GM18909 (cell line): ENCODE data around the gene DCHS1.
A peak's percentile ranks its signal among the peaks of the same experiment; 100 is the strongest.

Experiments
- ATAC-seq: cut with Tn5 transposase; IDR thresholded peaks from one replicate; pipeline ENCODE4 v1.9.1; 2021; ENCODE audit warnings: mild to moderate bottlenecking; ENCODE audit not compliant: unreplicated experiment, poor library complexity

Gene DCHS1

GRCh38 chr11:6673523-6674218 is 18.1 kb upstream of the DCHS1 start:
- no peak for ATAC-seq

DNA sequence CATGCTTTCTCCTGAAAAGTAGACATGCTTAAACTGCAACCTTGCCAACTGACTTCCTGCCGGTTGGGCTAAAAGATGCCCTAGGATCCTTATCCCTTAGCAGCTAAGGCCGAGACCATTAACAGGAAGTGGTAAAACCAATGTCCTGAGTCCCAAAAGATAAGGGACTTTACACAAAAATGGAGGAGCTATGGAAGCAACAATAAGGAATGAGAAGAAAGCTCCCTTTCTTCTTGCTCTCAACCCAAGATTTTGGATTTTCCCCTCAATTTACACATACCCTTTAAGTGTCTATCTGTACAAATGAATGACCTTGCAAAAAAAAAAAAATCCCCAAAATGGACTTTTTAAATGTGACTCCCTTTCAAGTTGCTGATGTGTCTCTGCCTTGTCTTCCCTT is 16.4 kb upstream of the DCHS1 start:
- no peak for ATAC-seq

DNA sequence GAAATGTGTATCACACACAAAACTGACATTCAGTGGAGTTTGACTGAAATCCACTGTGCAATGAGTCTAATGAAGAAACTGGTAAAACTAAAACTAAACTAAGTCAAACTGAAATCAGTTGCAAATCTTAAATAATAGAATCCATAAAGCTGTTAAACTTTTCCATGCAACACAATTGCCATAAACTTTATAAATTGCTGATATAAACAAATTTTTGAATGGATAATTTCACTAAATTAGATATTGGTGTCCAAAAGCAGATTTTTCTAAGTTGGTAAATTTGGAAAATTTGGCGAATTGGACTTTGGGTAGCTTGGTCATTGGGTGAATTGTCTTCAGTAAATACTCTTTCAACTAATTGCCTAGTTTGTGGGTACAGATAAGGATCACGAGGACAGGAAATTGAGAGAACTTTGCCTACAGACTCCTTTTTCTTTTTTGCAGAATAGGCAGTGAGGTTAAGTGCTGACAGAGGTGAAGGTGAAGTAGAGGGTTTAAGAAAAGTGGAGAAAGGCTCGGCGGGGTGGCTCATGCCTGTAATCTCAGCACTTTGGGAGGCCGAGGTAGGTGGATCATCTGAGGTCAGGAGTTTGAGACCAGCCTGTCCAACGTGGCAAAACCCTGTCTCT is 14.7 kb upstream of the DCHS1 start:
- no peak for ATAC-seq

- ATAC-seq = peak; percentile 71
Observed at GRCh38 chr11:6667733-6668374, 12.2 kb upstream of the DCHS1 start.

GRCh38 chr11:6666302-6667183 is 10.9 kb upstream of the DCHS1 start:
- no peak for ATAC-seq

- ATAC-seq = no peak
Observed at GRCh38 chr11:6664551-6664950, 8.9 kb upstream of the DCHS1 start.

- ATAC-seq = no peak
Observed at GRCh38 chr11:6663794-6664469, 8.3 kb upstream of the DCHS1 start.

DNA sequence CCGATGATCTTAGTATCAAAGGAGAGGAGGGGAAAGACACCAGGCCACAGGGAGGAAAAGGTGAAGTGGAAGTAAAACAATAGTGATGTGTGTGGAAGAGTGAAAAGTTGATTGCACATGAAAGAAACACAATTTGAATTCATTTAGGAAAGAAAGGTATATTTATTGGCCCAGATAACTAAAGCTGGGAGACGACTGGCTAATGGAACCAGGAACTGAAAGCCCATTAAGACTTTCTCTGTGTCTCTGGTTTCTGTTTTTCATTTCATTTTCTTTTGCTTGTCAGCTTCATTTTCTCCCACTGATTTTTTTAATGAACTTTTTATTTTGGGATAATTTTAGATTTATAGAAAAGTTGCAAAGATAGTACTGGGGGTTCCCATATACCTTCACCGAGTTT is 5.1 kb upstream of the DCHS1 start:
- ATAC-seq = no peak

GRCh38 chr11:6658647-6659046 is 3.0 kb upstream of the DCHS1 start:
- no peak for ATAC-seq

- no peak for ATAC-seq
Observed at GRCh38 chr11:6657346-6657745, 1.7 kb upstream of the DCHS1 start.

DNA sequence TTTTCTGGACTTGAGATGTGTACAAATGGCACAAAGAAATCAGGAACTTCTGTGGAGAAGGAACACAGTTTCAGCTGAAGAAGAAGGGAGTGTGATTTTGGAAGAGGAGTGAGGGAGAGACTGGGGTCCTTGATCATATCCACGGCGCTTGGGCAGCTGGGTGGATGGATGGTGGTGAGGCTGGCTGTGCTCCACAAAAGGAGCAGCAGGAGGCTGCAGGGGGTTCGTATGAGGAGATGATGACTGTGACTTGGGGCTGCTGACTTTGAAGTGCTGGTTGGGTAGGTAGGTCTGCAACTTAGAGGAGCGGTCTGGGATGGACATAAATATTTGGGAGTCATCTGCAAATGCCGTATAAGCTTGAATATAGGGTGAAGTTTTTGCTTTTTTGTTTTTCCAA is 1.3 kb upstream of the DCHS1 start:
- no peak for ATAC-seq

GRCh38 chr11:6656584-6656915 is 941 bp upstream of the DCHS1 start:
- no peak for ATAC-seq

DNA sequence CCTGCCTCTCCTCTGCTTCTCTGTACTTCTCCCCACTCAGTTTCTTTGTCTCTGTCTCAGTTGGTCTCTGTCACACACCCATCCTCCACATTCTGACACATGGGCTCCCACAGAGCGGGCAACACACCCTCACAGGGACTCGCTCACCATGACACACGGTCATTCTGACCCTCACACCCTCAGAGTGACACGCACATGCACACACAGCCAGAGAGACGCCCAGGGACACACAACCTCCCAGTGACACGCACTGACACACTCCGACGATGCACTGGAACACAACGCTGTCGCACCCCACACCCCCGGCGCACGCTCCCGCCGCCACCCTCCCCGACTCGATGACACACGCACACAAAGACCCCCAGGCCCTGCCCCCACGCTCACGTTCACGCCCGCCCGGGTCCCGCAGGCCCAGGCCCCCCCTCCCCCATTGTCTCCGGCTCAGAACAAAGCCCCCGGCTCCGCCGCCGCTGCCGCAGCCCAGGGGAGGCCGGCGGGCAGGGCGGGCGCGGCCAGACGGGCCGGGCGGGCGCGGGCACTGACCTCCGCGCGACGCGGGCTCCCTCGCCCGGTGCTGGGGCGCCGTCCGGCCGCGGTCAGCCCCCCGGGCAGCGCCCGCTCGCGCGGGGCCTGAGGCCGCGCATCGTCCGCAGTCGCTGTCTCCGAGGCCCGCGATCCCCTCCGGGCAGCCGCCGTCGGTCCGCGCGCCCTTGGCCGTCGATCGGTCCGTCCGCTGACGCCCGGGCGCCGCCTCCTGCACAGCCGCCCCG is 404 bp downstream of the DCHS1 start:
- ATAC-seq = no peak

DNA sequence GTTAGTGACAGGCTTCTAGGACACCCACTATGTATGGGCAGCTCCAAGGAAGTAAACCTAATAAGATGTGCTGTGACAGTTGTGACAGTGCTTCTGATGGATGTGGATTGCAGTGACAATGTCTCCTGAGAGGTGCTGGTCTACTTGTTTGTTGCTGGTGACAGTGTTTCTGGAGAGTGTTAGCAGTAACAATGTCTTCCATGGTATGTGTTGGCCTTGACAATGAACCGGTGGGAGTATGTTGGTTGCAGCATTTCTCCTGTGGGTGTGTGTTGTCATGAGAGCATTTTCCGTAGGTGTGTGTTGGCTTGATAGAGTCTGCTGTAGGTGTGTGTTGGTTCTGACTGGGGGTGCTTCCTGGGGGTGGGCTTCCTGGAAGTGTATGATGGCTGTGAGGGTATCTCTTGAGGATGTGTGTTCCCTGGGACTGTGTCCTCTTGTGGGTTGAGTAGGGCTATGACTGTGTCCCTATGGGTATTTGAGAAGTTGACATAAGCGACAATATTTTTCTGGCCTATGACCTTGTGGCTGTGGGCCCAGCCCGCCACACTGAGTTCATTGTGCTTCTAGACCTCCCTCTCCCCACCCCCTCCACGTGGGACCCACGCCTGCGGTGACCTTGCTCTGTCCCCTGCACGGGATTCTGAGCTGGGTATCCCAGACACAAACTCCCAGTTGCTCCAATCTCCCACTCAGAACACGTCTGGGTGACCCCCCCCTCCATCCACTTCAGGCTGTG is 1.2 kb downstream of the DCHS1 start:
- no peak for ATAC-seq

- ATAC-seq = no peak
Observed at GRCh38 chr11:6653656-6654055, 2.0 kb downstream of the DCHS1 start.

- ATAC-seq = no peak
Observed at GRCh38 chr11:6653097-6653496, 2.5 kb downstream of the DCHS1 start.

- no peak for ATAC-seq
Observed at GRCh38 chr11:6652182-6652581, 3.4 kb downstream of the DCHS1 start.

DNA sequence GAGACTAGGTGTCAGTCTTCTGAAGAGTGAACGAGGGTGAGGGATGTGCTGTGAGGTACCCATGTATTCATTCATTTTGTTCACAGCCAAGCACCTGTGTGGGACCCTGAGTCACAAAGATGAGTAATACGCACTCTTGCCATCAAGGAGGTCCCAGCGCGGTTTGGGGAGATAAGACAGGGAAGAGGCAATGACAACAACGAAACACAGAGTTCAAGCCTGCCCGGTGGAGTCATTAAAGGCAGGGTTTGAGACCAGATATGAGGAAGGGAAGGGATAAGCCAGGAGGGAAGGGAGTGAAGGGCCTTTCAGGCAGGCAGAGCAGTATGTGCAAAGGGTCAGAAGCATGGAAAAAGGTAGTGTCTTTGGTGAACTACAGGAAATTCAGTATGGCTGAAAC is 4.6 kb downstream of the DCHS1 start:
- ATAC-seq = no peak

DNA sequence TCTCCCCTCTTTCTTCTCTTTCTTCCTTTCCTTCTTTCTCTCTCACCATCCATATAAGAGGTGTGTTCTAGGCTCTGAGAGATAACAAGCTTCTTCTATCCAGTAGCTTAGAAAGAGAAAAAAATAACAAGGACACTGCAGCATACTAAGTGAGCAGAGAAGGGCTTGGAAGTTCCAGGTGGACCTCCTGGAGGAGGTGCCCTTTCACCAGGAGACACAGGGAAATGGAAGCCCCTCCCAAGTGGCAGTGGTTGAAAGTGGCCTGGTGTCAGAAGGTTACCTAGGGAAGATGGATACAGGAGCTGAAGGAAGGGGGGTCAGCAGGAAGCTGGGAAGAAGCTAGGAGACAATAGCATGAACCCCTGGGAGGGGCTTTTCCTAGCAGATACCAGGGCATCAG is 5.5 kb downstream of the DCHS1 start:
- no peak for ATAC-seq
